HCT116 (cell line): ENCODE results near the gene SLC27A4. TPM values are rescaled to one million over a fixed set of nuclear protein-coding genes. Genes with fewer than 3 reads are reported as not detected.

ENCODE experiments used
- ATAC-seq: fragments of 200-7000 bp; cut with Tn5 transposase; 2 replicates; pipeline ENCODE4 v1.9.1; 2020; ENCODE audit warnings: mild to moderate bottlenecking, moderate library complexity
- BruUV-seq: library from RNA; stranded (reverse); fragments of 400-500 nt; replicated peaks from 2 replicates; lab custom pipeline; 2021; lab: Mats Ljungman, UMichigan
- CTCF ChIA-PET: fragments of 300-600 bp; sonication (Branson Sonifier 250); formaldehyde crosslinking; loops from one replicate; lab custom pipeline; 2021; ENCODE audit warnings: antibody characterized with exemption; lab: Charles Lee
- POLR2A ChIA-PET: fragments of 300-600, 350-600 bp; sonication (Branson Sonifier 250); formaldehyde crosslinking; loops from one replicate; lab custom pipeline; 2021; ENCODE audit warnings: antibody characterized with exemption; lab: Charles Lee
- RAD21 ChIA-PET, 2 experiments: fragments of 300-600 bp; sonication (Branson Sonifier 250); formaldehyde crosslinking; loops; one replicate each; lab custom pipeline; 2023; ENCODE audit warnings: low total read pairs in 2 of 2; ENCODE audit not compliant: uncharacterized antibody in 2 of 2, unreplicated experiment in 2 of 2, low non-redundant PET in 1 of 2; lab: Charles Lee
- DNase-seq: peaks from one replicate; pipeline ENCODE4 v3.0.0-alpha.2; 2010; ENCODE audit warnings: low read depth, low spot score
- H2AFZ ChIP-seq: fragments of 200-600 bp; shearing (Covaris generic), sonication (generic); 2 replicates; pipeline ENCODE4 v1.6.1; 2017; ENCODE audit warnings: low read depth, mixed run types, mixed read lengths, antibody characterized with exemption, low read length; ENCODE audit not compliant: poor library complexity, severe bottlenecking
- H3K27ac ChIP-seq: 2 replicates; pipeline ENCODE4 v1.5.1; 2012; ENCODE audit warnings: low read depth, low read length
- H3K27me3 ChIP-seq: fragments of 200-600 bp; sonication (generic); 2 replicates; pipeline ENCODE4 v1.6.1; 2016; ENCODE audit warnings: mixed run types, low read length, mixed read lengths; ENCODE audit not compliant: insufficient read depth
- H3K36me3 ChIP-seq, 2 experiments: fragments of 200-500 bp in 1 of 2; fragments of 200-600 bp in 1 of 2; sonication (Bioruptor generic) in 1 of 2; sonication (generic) in 1 of 2; 2 replicates each; pipeline versions ENCODE4 v1.5.1 to v1.6.1; 2014 to 2016; ENCODE audit warnings: low read length in 2 of 2, inconsistent platforms in 1 of 2, mixed read lengths in 1 of 2, mixed run types in 1 of 2; ENCODE audit not compliant: insufficient read depth in 2 of 2, control insufficient read depth in 1 of 2
- H3K4me1 ChIP-seq, 2 experiments: fragments of 200-600 bp in 1 of 2; sonication (generic) in 1 of 2; 2 replicates each; pipeline versions ENCODE4 v1.5.1 to v1.6.1; 2012 to 2017; ENCODE audit warnings: low read length in 2 of 2, inconsistent platforms in 1 of 2, mild to moderate bottlenecking in 1 of 2, mixed read lengths in 1 of 2, mixed run types in 1 of 2, moderate library complexity in 1 of 2; ENCODE audit not compliant: insufficient read depth in 2 of 2, control insufficient read depth in 1 of 2
- H3K4me2 ChIP-seq: fragments of 200-600 bp; sonication (generic); 2 replicates; pipeline ENCODE4 v1.6.1; 2017; ENCODE audit warnings: mixed run types, low read length, mixed read lengths
- H3K4me3 ChIP-seq, 2 experiments: fragments of 200-600 bp in 1 of 2; sonication (generic) in 1 of 2; replicated peaks in 1 of 2; 2 replicates each; pipeline ENCODE4 v1.5.1; 2011 to 2016; ENCODE audit warnings: low read length in 2 of 2, control low read depth in 1 of 2, low read depth in 1 of 2, mild to moderate bottlenecking in 1 of 2, mixed read lengths in 1 of 2, mixed run types in 1 of 2
- H3K79me2 ChIP-seq: fragments of 200-600 bp; sonication (generic); 2 replicates; pipeline ENCODE4 v1.6.1; 2017; ENCODE audit warnings: mild to moderate bottlenecking, mixed run types, low read length, moderate library complexity, mixed read lengths; ENCODE audit not compliant: insufficient read depth
- H3K9ac ChIP-seq: fragments of 200-600 bp; sonication (generic); 2 replicates; pipeline ENCODE4 v1.6.1; 2016; ENCODE audit warnings: low read length, mixed read lengths
- H3K9me2 ChIP-seq: fragments of 200-600 bp; sonication (generic), shearing (Covaris generic); 2 replicates; pipeline ENCODE4 v1.6.1; 2017; ENCODE audit warnings: mixed run types, mild to moderate bottlenecking, moderate library complexity; ENCODE audit not compliant: insufficient read depth
- H3K9me3 ChIP-seq, 2 experiments: fragments of 200-500 bp in 1 of 2; fragments of 200-600 bp in 1 of 2; sonication (Bioruptor generic) in 1 of 2; sonication (generic) in 1 of 2; 2 replicates each; pipeline ENCODE4 v1.6.1; 2014 to 2017; ENCODE audit warnings: low read length in 2 of 2, mixed read lengths in 2 of 2, inconsistent platforms in 1 of 2, low read depth in 1 of 2, mild to moderate bottlenecking in 1 of 2, mixed run types in 1 of 2, moderate library complexity in 1 of 2; ENCODE audit not compliant: control insufficient read depth in 1 of 2, insufficient read depth in 1 of 2
- H4K20me1 ChIP-seq: fragments of 200-600 bp; sonication (generic), shearing (Covaris generic); 2 replicates; pipeline ENCODE4 v1.6.1; 2017; ENCODE audit warnings: mixed run types, mild to moderate bottlenecking, moderate library complexity; ENCODE audit not compliant: insufficient read depth
- CEBPB ChIP-seq: IDR thresholded peaks from 2 replicates; pipeline ENCODE4 v1.6.1; 2012; ENCODE audit warnings: low read depth
- CTCF ChIP-seq, 3 experiments: fragments of 200-600 bp in 1 of 3; sonication (generic) in 1 of 3; IDR thresholded peaks in 2 of 3; conservative IDR thresholded peaks in 1 of 3; 2 replicates each; pipeline ENCODE4 v1.5.1; 2012 to 2017; ENCODE audit warnings: low read depth in 2 of 3, low read length in 2 of 3, antibody characterized with exemption in 1 of 3, borderline replicate concordance in 1 of 3, control low read depth in 1 of 3, mild to moderate bottlenecking in 1 of 3, mixed read lengths in 1 of 3, mixed run types in 1 of 3, moderate library complexity in 1 of 3; ENCODE audit not compliant: insufficient read depth in 1 of 3
- EGR1 ChIP-seq: IDR thresholded peaks from 2 replicates; pipeline ENCODE4 v1.6.1; 2012; ENCODE audit warnings: low read depth
- ELF1 ChIP-seq: IDR thresholded peaks from 2 replicates; pipeline ENCODE4 v1.6.1; 2012; ENCODE audit warnings: low read depth, borderline replicate concordance
- EZH2 ChIP-seq: fragments of 200-600 bp; sonication (generic); IDR thresholded peaks from 2 replicates; pipeline ENCODE4 v1.6.1; 2017; ENCODE audit warnings: antibody characterized with exemption, mixed run types
- EZH2phosphoT487 ChIP-seq: fragments of 200-600 bp; IDR thresholded peaks from 2 replicates; pipeline ENCODE4 v1.6.1; 2018; ENCODE audit warnings: antibody characterized with exemption, borderline replicate concordance
- FOSL1 ChIP-seq: IDR thresholded peaks from 2 replicates; pipeline ENCODE4 v1.6.1; 2012; ENCODE audit warnings: low read depth
- JUND ChIP-seq: IDR thresholded peaks from 2 replicates; pipeline ENCODE4 v1.6.1; 2012
- MAX ChIP-seq: IDR thresholded peaks from 2 replicates; pipeline ENCODE4 v1.6.1; 2012
- POLR2A ChIP-seq: IDR thresholded peaks from 2 replicates; pipeline ENCODE4 v1.7.0; 2011; ENCODE audit warnings: borderline replicate concordance; ENCODE audit not compliant: insufficient read depth, insufficient read length; ENCODE audit errors: extremely low read depth
- POLR2AphosphoS5 ChIP-seq: IDR thresholded peaks from 2 replicates; pipeline ENCODE4 v1.6.1; 2011; ENCODE audit warnings: mild to moderate bottlenecking, low read depth, low read length, moderate library complexity
- RAD21 ChIP-seq: IDR thresholded peaks from 2 replicates; pipeline ENCODE4 v1.6.1; 2012; ENCODE audit warnings: low read depth, mild to moderate bottlenecking
- SIN3A ChIP-seq: IDR thresholded peaks from 2 replicates; pipeline ENCODE4 v1.6.1; 2012; ENCODE audit warnings: low read depth
- TCF7L2 ChIP-seq: IDR thresholded peaks from 2 replicates; pipeline ENCODE4 v1.7.0; 2011; ENCODE audit warnings: borderline replicate concordance, inconsistent platforms; ENCODE audit not compliant: insufficient read depth, insufficient read length; ENCODE audit errors: extremely low read depth
- YY1 ChIP-seq: IDR thresholded peaks from 2 replicates; pipeline ENCODE4 v1.6.1; 2011; ENCODE audit warnings: low read length, low read depth, moderate library complexity, mild to moderate bottlenecking; ENCODE audit not compliant: insufficient replicate concordance; ENCODE audit errors: extremely low read depth
- ZFX ChIP-seq: fragments of 450-650 bp; IDR thresholded peaks from 2 replicates; pipeline ENCODE4 v1.6.1; 2017
- intact Hi-C: fragments of 100-400 bp; cut with micrococcal nuclease; formaldehyde crosslinking; loops from 2 replicates; pipeline ENCODE4 v1.10.0; 2022
- total RNA-seq: library from RNA; stranded (reverse); gene quantifications from one replicate; pipeline ENCODE4 v1.2.1, GENCODE V29; 2021; ENCODE audit not compliant: unreplicated experiment

Gene SLC27A4
- total RNA-seq, 1 experiment from 2014 or later, result 33.9 TPM

GRCh38 chr9:128382261-128382660, 41.9 kb downstream of the SLC27A4 start:
- Histone ChIP-seq H3K9ac (no peak overlapping the region), H3K79me2 (peaks cover 13% of the 10 kb centered on the region; the same call in 1 of the 2 replicates), H2AFZ (no peak overlapping the region), H3K9me2 (no peaks in the 10 kb centered on the region), H3K4me2 (no peak overlapping the region), H3K4me3 (no peak overlapping the region), H4K20me1 (no peaks in the 10 kb centered on the region), H3K9me3 (no peaks in the 10 kb centered on the region), H3K27me3 (no peaks in the 10 kb centered on the region), H3K27ac (no peak overlapping the region), H3K36me3 (peaks cover 0 to 8% of the 10 kb centered on the region in 2 experiments; a peak in 2 of 4 replicates), H3K4me1 (no peaks in the 10 kb centered on the region)
- BruUV-seq, result no TSS peak
- TF ChIP-seq ELF1, result no peak
- TF ChIP-seq RAD21, result no peak
- TF ChIP-seq POLR2AphosphoS5, result no peak
- TF ChIP-seq POLR2A, result no peak
- TF ChIP-seq EZH2, result no peak
- no peak for TF ChIP-seq MAX
- POLR2A ChIA-PET, result no interaction called here
- no peak for DNase-seq
- CTCF ChIA-PET, result no interaction called here
- no peak for ATAC-seq
- intact Hi-C loops, result no loop called here
- RAD21 ChIA-PET, result no interaction called here

- H2AFZ ChIP-seq, result no peak overlapping the region
- ChIA-PET RAD21 (no interaction called here), POLR2A (no interaction called here), CTCF (no interaction called here)
- peaks cover 8% of the 10 kb centered on the region; the same call in 1 of the 2 replicates for H3K79me2 ChIP-seq
- no peak overlapping the region for H3K9ac ChIP-seq
- H3K4me3 ChIP-seq, result no peak overlapping the region
- H3K36me3 ChIP-seq, result peaks cover 0 to 7% of the 10 kb centered on the region in 2 experiments; a peak in 2 of 4 replicates
- H3K27ac ChIP-seq, result no peak overlapping the region
- no peak overlapping the region for H3K4me2 ChIP-seq
- intact Hi-C loops, result no loop called here
- no peaks in the 10 kb centered on the region for H3K27me3 ChIP-seq
- BruUV-seq, result no TSS peak
- no peak for TF ChIP-seq EZH2phosphoT487
- TF ChIP-seq FOSL1, result no peak
- TF ChIP-seq YY1, result no peak
- no peak for TF ChIP-seq CEBPB
- no peak for TF ChIP-seq EGR1
- no peak for TF ChIP-seq ELF1
- no peak for TF ChIP-seq CTCF (IDR thresholded peaks at IDR 0.05 in 2 of 3, conservative IDR thresholded peaks at IDR 0.05 in 1 of 3; ENCODE audit: borderline replicate concordance in 1 of 3, insufficient read depth in 1 of 3, low read depth in 2 of 3, low read length in 2 of 3)
- no peak for TF ChIP-seq JUND
- no peak for TF ChIP-seq EZH2
- no peak for TF ChIP-seq ZFX
- TF ChIP-seq SIN3A, result no peak
- TF ChIP-seq TCF7L2, result no peak
- ATAC-seq (no peak), DNase-seq (no peak)
- no peaks in the 10 kb centered on the region for H3K4me1 ChIP-seq
- H3K9me3 ChIP-seq, result no peaks in the 10 kb centered on the region
- H4K20me1 ChIP-seq, result no peaks in the 10 kb centered on the region
- H3K9me2 ChIP-seq, result no peaks in the 10 kb centered on the region
These were observed 42.9 kb downstream of the SLC27A4 start for GRCh38 chr9:128383007-128383753.
